Endothelial cell (in vitro differentiated cells): ENCODE measurements around the gene UBXN11. TPM values are rescaled to one million over a fixed set of nuclear protein-coding genes. Genes with fewer than 3 reads are reported as not detected.

Source experiments
- DNase-seq: peaks from one replicate; pipeline ENCODE4 v3.0.0; 2021; ENCODE audit warnings: low spot score
- H3K27ac Mint-ChIP-seq: one replicate; pipeline ENCODE4 v1.8.0; 2021; ENCODE audit warnings: mixed read lengths, inconsistent platforms; ENCODE audit not compliant: unreplicated experiment
- H3K27me3 Mint-ChIP-seq: one replicate; pipeline ENCODE4 v1.8.0; 2021; ENCODE audit warnings: mild to moderate bottlenecking, moderate library complexity, mixed read lengths, inconsistent platforms; ENCODE audit not compliant: unreplicated experiment
- H3K36me3 Mint-ChIP-seq: one replicate; pipeline ENCODE4 v1.8.0; 2021; ENCODE audit warnings: mild to moderate bottlenecking, low read depth, mixed read lengths, inconsistent platforms; ENCODE audit not compliant: unreplicated experiment
- H3K4me1 Mint-ChIP-seq: one replicate; pipeline ENCODE4 v1.8.0; 2021; ENCODE audit warnings: mild to moderate bottlenecking, mixed read lengths, inconsistent platforms; ENCODE audit not compliant: unreplicated experiment
- H3K4me3 Mint-ChIP-seq: one replicate; pipeline ENCODE4 v1.8.0; 2021; ENCODE audit warnings: mild to moderate bottlenecking, mixed read lengths, inconsistent platforms; ENCODE audit not compliant: unreplicated experiment
- H3K9me3 Mint-ChIP-seq: one replicate; pipeline ENCODE4 v1.8.0; 2021; ENCODE audit warnings: mixed read lengths, inconsistent platforms; ENCODE audit not compliant: unreplicated experiment
- CTCF ChIP-seq: fragments of 200-600 bp; sonication (generic); IDR thresholded peaks from one replicate; pipeline ENCODE4 v1.5.0; 2021; ENCODE audit warnings: antibody characterized with exemption; ENCODE audit not compliant: unreplicated experiment
- total RNA-seq: library from RNA; stranded (reverse); fragmentation: NEBNext Ultra II Directional; extraction: Animal tissue kit (Norgen Biotek cat#: 25700); gene quantifications from one replicate; pipeline ENCODE4 v1.2.1, GENCODE V29; 2021; ENCODE audit not compliant: unreplicated experiment

The UBXN11 gene
- total RNA-seq, 1 donor from 2014 or later: 16.0 TPM

- Mint-ChIP-seq H3K9me3 (no peaks in the 10 kb centered on the region), H3K4me1 (peaks cover 3% of the 10 kb centered on the region), H3K36me3 (no peaks in the 10 kb centered on the region), H3K4me3 (peak within 1 kb of the TSS; percentile 95), H3K27me3 (peaks cover 3% of the 10 kb centered on the region), H3K27ac (peak within 1 kb of the TSS; percentile 21)
- peak; percentile 98 for DNase-seq
- peak; percentile 70 for TF ChIP-seq CTCF
Observed at GRCh38 chr1:26233903-26234643, 72.4 kb downstream of the UBXN11 start, which contains the start of gene CEP85. Gene CEP85, plus strand, starts transcription at chr1:26234200. Its CDS starts 5,584 bp downstream, at chr1:26239784.

Other genes with a start within 250 kb of the UBXN11 start
- gene TRIM63, start 239.0 kb downstream of the UBXN11 start, total RNA-seq: not detected
- gene PDIK1L, start 194.8 kb downstream of the UBXN11 start, total RNA-seq: 6.8 TPM
- gene FAM110D, start 147.6 kb downstream of the UBXN11 start, total RNA-seq: 13.5 TPM
- gene C1orf232, start 137.7 kb downstream of the UBXN11 start, total RNA-seq: not detected
- 17.9 TPM for gene ZNF593, start 136.7 kb downstream of the UBXN11 start, total RNA-seq
- gene ZNF593OS, start 134.8 kb downstream of the UBXN11 start, total RNA-seq: not detected
- 10.0 TPM for gene CNKSR1, start 129.1 kb downstream of the UBXN11 start, total RNA-seq
- gene CATSPER4, start 116.0 kb downstream of the UBXN11 start, total RNA-seq: not detected
- 9.7 TPM for gene CEP85, start 72.4 kb downstream of the UBXN11 start, total RNA-seq
- gene SH3BGRL3, start 26.6 kb downstream of the UBXN11 start, total RNA-seq: 226 TPM
- 21.8 TPM for gene CD52, start 11.3 kb upstream of the UBXN11 start, total RNA-seq
- 1.4 TPM for gene CRYBG2, start 47.5 kb upstream of the UBXN11 start, total RNA-seq
- gene ZNF683, start 66.1 kb upstream of the UBXN11 start, total RNA-seq: not detected
- gene LIN28A, start 104.2 kb upstream of the UBXN11 start, total RNA-seq: 107 TPM
- 63.5 TPM for gene DHDDS, start 125.7 kb upstream of the UBXN11 start, total RNA-seq
- 171 TPM for gene HMGN2, start 165.8 kb upstream of the UBXN11 start, total RNA-seq
- 25.3 TPM for gene RPS6KA1, start 223.1 kb upstream of the UBXN11 start, total RNA-seq